ENCODE results near the gene PLA1A. TPM values are rescaled to one million over a fixed set of nuclear protein-coding genes. Genes with fewer than 3 reads are reported as not detected.
"Not testable (repeated sequence)": the region's sequence is repeated elsewhere in the genome, so short reads cannot be mapped to it uniquely, and the experiment has no call there.

Gene PLA1A
- total RNA-seq, 4 donors from 2014 or later = 0.97 to 9.6 (median 3.2) TPM

GRCh38 chr3:119562307-119562961 is 35.3 kb upstream of the PLA1A start:
- in situ Hi-C loops (cut with MboI; ENCODE audit: low sequenced_read_pairs in 4 of 4) = no loop called here

GRCh38 chr3:119563334-119563733 is 34.4 kb upstream of the PLA1A start:
- H3K36me3 ChIP-seq; intact Hi-C loops (cut with DNase I; ENCODE audit: low total_unique reads); H3K4me1 ChIP-seq; DNase-seq; H3K27me3 ChIP-seq; in situ Hi-C loops (cut with MboI; ENCODE audit: low sequenced_read_pairs in 4 of 4); ATAC-seq; H3K9me3 ChIP-seq; H3K4me3 ChIP-seq; H3K27ac ChIP-seq: not testable (repeated sequence)

More at GRCh38 chr3:119562307-119562961, 35.3 kb upstream of the PLA1A start:
- ATAC-seq (no peak), DNase-seq (no peak)
- Histone ChIP-seq H3K4me1 (peaks cover 0 to 4% of the 10 kb centered on the region in 2 donors), H3K36me3 (no peaks in the 10 kb centered on the region), H3K27me3 (no peaks in the 10 kb centered on the region), H3K9me3 (no peaks in the 10 kb centered on the region), H3K4me3 (no peak overlapping the region), H3K27ac (peak overlapping the region in 2 of 4 donors; percentile 52 to 66)
- TF ChIP-seq POLR2A (IDR thresholded peaks at IDR 0.05) = no peak
- no peak for TF ChIP-seq CTCF (IDR thresholded peaks at IDR 0.05 in 4 of 5, conservative IDR thresholded peaks at IDR 0.05 in 1 of 5)
- intact Hi-C loops (cut with DNase I; ENCODE audit: low total_unique reads) = no loop called here

GRCh38 chr3:119569156-119569555 is 28.5 kb upstream of the PLA1A start:
- Histone ChIP-seq H3K27me3 (no peaks in the 10 kb centered on the region), H3K36me3 (no peaks in the 10 kb centered on the region), H3K4me3 (no peak overlapping the region), H3K27ac (no peak overlapping the region), H3K9me3 (no peaks in the 10 kb centered on the region), H3K4me1 (peaks cover 0 to 4% of the 10 kb centered on the region in 2 donors)
- DNase-seq = no peak
- no peak for ATAC-seq
- in situ Hi-C loops (cut with MboI; ENCODE audit: low sequenced_read_pairs in 4 of 4) = no loop called here
- intact Hi-C loops (cut with DNase I; ENCODE audit: low total_unique reads) = no loop called here
- no peak for TF ChIP-seq CTCF (IDR thresholded peaks at IDR 0.05 in 4 of 5, conservative IDR thresholded peaks at IDR 0.05 in 1 of 5)
- no peak for TF ChIP-seq POLR2A (IDR thresholded peaks at IDR 0.05)

- no peak overlapping the region for H3K27ac ChIP-seq
- no peak for DNase-seq
- no peaks in the 10 kb centered on the region for H3K36me3 ChIP-seq
- H3K4me1 ChIP-seq = peaks cover 0 to 4% of the 10 kb centered on the region in 2 donors
- no peak overlapping the region for H3K4me3 ChIP-seq
- no peak for TF ChIP-seq POLR2A (IDR thresholded peaks at IDR 0.05)
- TF ChIP-seq CTCF (IDR thresholded peaks at IDR 0.05 in 4 of 5, conservative IDR thresholded peaks at IDR 0.05 in 1 of 5) = no peak
- ATAC-seq = peak in 1 of 2 donors; percentile 48
- H3K27me3 ChIP-seq = no peaks in the 10 kb centered on the region
- in situ Hi-C loops (cut with MboI; ENCODE audit: low sequenced_read_pairs in 4 of 4) (loop anchor here in 1 of 4 donors (10.0 kb wide), 1 partner anchor 95 kb away; the partner anchor contains the start of gene POPDC2), intact Hi-C loops (cut with DNase I; ENCODE audit: low total_unique reads) (no loop called here)
- no peaks in the 10 kb centered on the region for H3K9me3 ChIP-seq
Measured at GRCh38 chr3:119570229-119570628, 27.5 kb upstream of the PLA1A start.

- peak; percentile 44 to 78 for ATAC-seq
- no peaks in the 10 kb centered on the region for H3K27me3 ChIP-seq
- intact Hi-C loops (cut with DNase I; ENCODE audit: low total_unique reads) = no loop called here
- TF ChIP-seq POLR2A (IDR thresholded peaks at IDR 0.05) = no peak
- TF ChIP-seq CTCF (IDR thresholded peaks at IDR 0.05 in 4 of 5, conservative IDR thresholded peaks at IDR 0.05 in 1 of 5) = no peak
- peak overlapping the region in 3 of 4 donors; percentile 50 to 63 (median 63) for H3K27ac ChIP-seq
- peaks cover 0 to 4% of the 10 kb centered on the region in 2 donors for H3K4me1 ChIP-seq
- no peaks in the 10 kb centered on the region for H3K36me3 ChIP-seq
- H3K4me3 ChIP-seq = no peak overlapping the region
- DNase-seq = no peak
- H3K9me3 ChIP-seq = no peaks in the 10 kb centered on the region
- in situ Hi-C loops (cut with MboI; ENCODE audit: low sequenced_read_pairs in 4 of 4) = loop anchor here in 1 of 4 donors (10.0 kb wide), 1 partner anchor 94 kb away; the partner anchor contains the start of gene POPDC2
Measured at GRCh38 chr3:119571230-119571629, 26.5 kb upstream of the PLA1A start.

Data from gastrocnemius medialis (tissue), 4 donors.